HFF-Myc (cell line): ENCODE results near the gene EXOC2.

Experiments
- DNase-seq: peaks from one replicate; pipeline ENCODE4 v3.0.0-alpha.2; 2011; ENCODE audit warnings: low read depth; ENCODE audit errors: extremely low read depth
- H3K4me3 ChIP-seq: replicated peaks from 2 replicates; pipeline ENCODE4 v1.5.1; 2011; ENCODE audit warnings: low read depth, mild to moderate bottlenecking, control low read depth, low read length
- CTCF ChIP-seq: IDR thresholded peaks from 2 replicates; pipeline ENCODE4 v1.5.1; 2012; ENCODE audit warnings: mild to moderate bottlenecking, low read depth, low read length, control low read depth; ENCODE audit errors: missing control alignments

Gene EXOC2

GRCh38 chr6:656460-657252, 36.3 kb downstream of the EXOC2 start, which contains the start of gene HUS1B:
HUS1B (minus strand) TSS chr6:657100; CDS start chr6:656944, 156 bp downstream.
- H3K4me3 ChIP-seq, result no peak within 1 kb of the TSS
- no peak for DNase-seq
- no peak for TF ChIP-seq CTCF

DNA sequence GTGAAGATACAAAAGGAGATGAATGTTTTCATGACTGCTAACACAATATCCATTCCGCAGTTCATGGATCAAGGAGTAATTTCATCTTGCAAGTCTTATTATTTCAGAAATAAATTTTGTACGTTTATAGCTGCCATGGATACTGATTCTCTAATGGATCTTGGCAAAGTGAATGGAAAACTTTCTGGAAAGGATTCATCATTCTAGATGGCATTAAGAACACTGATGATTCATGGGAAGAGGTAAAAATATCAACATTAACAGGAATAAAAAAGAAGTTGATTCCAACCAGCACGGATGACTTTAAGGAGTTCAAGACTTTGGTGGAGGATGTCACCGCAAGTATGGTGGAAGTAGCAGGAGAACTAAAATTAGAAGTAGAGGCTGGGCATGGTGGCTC, 38.8 kb downstream of the EXOC2 start:
- H3K4me3 ChIP-seq, result no peak overlapping the region
- no peak for DNase-seq
- TF ChIP-seq CTCF, result no peak

GRCh38 chr6:652865-653264, 40.1 kb downstream of the EXOC2 start:
- H3K4me3 ChIP-seq, result no peak overlapping the region
- DNase-seq, result no peak
- no peak for TF ChIP-seq CTCF

- no peak for TF ChIP-seq CTCF
- DNase-seq, result no peak
- no peak overlapping the region for H3K4me3 ChIP-seq
Measured at GRCh38 chr6:650098-650497, 42.8 kb downstream of the EXOC2 start.

DNA sequence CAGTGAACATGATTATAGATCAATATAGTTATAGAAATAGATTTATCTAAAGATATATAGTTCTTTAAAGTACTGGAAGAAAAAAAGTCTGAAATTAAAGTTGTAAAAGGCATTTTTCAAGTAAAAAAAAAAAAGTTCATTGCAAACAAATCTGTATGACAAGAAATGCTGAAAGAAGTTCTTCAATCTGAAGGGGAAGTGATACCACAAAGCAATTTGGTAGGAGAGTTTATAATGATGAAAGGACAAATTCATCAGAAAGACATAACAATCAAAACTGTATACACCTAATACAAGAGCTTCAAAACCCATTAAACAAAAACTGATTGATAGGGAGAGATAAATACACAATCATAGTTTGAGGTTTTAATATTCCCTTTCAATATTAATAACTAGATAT, 50.1 kb downstream of the EXOC2 start:
- no peak overlapping the region for H3K4me3 ChIP-seq
- DNase-seq, result no peak
- TF ChIP-seq CTCF, result no peak

- DNase-seq, result no peak
- H3K4me3 ChIP-seq, result no peak overlapping the region
- TF ChIP-seq CTCF, result no peak
Measured at GRCh38 chr6:641225-641985, 51.5 kb downstream of the EXOC2 start.
